Measurements from ENCODE around the gene JPT1.

DNA sequence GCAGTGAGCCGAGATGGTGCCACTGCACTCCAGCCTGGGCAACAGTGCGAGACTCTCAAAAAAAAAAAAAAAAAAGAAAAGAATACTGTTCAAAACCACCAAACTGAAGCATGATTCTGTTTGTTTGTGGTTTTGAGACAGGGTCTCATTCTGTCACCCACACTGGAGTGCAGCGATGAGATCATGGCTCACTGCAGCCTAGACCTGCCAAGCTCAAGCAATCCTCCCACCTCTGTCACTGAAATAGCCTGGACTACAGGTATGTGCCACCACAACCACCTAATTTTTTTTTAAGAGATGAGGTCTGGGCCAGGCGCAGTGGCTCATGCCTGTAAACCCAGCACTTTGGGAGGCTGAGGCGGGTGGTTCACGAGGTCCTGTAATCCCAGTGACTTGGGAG, 24.1 kb upstream of the JPT1 start:
- TF ChIP-seq, protein P1, sequence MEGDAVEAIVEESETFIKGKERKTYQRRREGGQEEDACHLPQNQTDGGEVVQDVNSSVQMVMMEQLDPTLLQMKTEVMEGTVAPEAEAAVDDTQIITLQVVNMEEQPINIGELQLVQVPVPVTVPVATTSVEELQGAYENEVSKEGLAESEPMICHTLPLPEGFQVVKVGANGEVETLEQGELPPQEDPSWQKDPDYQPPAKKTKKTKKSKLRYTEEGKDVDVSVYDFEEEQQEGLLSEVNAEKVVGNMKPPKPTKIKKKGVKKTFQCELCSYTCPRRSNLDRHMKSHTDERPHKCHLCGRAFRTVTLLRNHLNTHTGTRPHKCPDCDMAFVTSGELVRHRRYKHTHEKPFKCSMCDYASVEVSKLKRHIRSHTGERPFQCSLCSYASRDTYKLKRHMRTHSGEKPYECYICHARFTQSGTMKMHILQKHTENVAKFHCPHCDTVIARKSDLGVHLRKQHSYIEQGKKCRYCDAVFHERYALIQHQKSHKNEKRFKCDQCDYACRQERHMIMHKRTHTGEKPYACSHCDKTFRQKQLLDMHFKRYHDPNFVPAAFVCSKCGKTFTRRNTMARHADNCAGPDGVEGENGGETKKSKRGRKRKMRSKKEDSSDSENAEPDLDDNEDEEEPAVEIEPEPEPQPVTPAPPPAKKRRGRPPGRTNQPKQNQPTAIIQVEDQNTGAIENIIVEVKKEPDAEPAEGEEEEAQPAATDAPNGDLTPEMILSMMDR (conservative IDR thresholded peaks at IDR 0.05; ENCODE audit: low read depth in 2 of 2): no peak
- TF ChIP-seq EZH2 (IDR thresholded peaks at IDR 0.05; ENCODE audit: low read depth, unreplicated experiment): no peak
- TF ChIP-seq REST (IDR thresholded peaks at IDR 0.05; ENCODE audit: unreplicated experiment): no peak
- TF ChIP-seq EZH2phosphoT487 (IDR thresholded peaks at IDR 0.05; ENCODE audit: unreplicated experiment): no peak
